ENCODE data around the gene MUC5B. TPM values are rescaled to one million over a fixed set of nuclear protein-coding genes. Genes with fewer than 3 reads are reported as not detected.

MUC5B gene
- total RNA-seq, 1 experiment from 2014 or later: 24.3 TPM

DNA sequence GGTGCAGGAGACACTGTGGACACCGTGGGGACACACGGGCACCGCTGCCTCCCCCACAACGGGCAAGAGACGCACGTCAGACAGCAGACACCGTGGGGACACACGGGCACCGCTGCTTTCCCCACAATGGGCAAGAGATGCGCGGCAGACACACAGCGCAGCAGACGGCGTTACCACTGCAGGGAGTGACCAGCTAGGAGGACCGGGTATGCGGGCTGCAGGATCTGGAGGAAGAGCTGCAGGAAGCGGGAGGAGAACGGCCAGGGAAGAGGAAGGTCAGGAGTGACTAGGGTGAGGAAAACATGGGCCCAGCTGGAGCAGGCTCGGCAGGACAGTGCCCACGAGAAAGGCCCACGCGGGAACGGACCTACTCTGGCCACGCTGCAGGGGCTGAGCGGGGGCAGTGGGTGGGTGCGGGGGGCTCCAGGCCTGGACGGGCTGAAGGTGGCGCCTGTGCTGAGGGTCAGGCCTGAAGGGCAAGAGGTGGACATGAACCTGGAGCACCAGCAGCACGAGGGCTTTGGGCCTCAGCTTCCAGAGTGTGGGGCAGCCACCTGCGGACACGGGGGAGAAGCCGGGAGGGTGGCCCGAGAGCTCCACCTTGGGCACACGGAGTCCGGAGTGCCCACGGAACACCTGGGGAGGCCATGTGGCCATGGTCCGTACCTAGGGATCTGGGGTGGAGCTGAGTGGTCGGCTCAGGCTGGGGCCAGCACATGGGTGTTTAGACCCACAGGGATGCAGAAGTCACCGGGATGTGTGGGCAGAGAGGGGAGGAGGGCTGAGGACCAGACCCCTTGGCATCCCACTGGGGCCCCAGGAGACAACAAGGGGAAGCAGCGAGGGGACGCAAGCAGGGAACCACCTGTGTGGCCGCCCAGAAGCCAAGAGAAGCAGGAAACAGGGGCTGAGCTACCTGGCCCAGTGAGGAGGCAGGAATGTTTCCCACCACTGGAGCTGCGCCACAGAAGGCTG lies 70.1 kb downstream of the MUC5B start:
- ChIA-PET CTCF (no interaction called here), POLR2A (ENCODE audit: unreplicated experiment) (no interaction called here)
- Histone ChIP-seq H2AFZ (ENCODE audit: low read length) (no peak overlapping the region), H3K9ac (ENCODE audit: low read length) (no peak overlapping the region), H3K79me2 (ENCODE audit: low read length) (peaks cover 16% of the 10 kb centered on the region), H3K36me3 (ENCODE audit: low read depth, low read length) (peaks cover 15% of the 10 kb centered on the region; the same call in 1 of the 2 replicates), H4K20me1 (ENCODE audit: low read length) (no peaks in the 10 kb centered on the region), H3K27ac (ENCODE audit: low read length) (no peak overlapping the region), H3K4me1 (ENCODE audit: insufficient read depth, low read length) (no peaks in the 10 kb centered on the region), H3K4me2 (ENCODE audit: low read length) (no peak overlapping the region), H3F3A (ENCODE audit: low read length, unreplicated experiment) (no peaks in the 10 kb centered on the region), H3K9me2 (replicated peaks; ENCODE audit: low read length) (no peaks in the 10 kb centered on the region), H3K27me3 (ENCODE audit: low read length) (no peaks in the 10 kb centered on the region), H3K9me3 (ENCODE audit: low read length) (no peaks in the 10 kb centered on the region), H3K4me3 (ENCODE audit: low read length) (no peak overlapping the region)
- no peak for DNase-seq
- intact Hi-C loops (cut with micrococcal nuclease): no loop called here
- no peak for ATAC-seq
- no peak for TF ChIP-seq EZH2phosphoT487 (IDR thresholded peaks at IDR 0.05; ENCODE audit: borderline replicate concordance, low read length)
- TF ChIP-seq EZH2 (IDR thresholded peaks at IDR 0.05; ENCODE audit: low read length, unreplicated experiment): no peak
- TF ChIP-seq, protein P1, sequence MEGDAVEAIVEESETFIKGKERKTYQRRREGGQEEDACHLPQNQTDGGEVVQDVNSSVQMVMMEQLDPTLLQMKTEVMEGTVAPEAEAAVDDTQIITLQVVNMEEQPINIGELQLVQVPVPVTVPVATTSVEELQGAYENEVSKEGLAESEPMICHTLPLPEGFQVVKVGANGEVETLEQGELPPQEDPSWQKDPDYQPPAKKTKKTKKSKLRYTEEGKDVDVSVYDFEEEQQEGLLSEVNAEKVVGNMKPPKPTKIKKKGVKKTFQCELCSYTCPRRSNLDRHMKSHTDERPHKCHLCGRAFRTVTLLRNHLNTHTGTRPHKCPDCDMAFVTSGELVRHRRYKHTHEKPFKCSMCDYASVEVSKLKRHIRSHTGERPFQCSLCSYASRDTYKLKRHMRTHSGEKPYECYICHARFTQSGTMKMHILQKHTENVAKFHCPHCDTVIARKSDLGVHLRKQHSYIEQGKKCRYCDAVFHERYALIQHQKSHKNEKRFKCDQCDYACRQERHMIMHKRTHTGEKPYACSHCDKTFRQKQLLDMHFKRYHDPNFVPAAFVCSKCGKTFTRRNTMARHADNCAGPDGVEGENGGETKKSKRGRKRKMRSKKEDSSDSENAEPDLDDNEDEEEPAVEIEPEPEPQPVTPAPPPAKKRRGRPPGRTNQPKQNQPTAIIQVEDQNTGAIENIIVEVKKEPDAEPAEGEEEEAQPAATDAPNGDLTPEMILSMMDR (conservative IDR thresholded peaks at IDR 0.05; ENCODE audit: low read depth, low read length): no peak
- BruUV-seq (replicated peaks): no TSS peak

DNA sequence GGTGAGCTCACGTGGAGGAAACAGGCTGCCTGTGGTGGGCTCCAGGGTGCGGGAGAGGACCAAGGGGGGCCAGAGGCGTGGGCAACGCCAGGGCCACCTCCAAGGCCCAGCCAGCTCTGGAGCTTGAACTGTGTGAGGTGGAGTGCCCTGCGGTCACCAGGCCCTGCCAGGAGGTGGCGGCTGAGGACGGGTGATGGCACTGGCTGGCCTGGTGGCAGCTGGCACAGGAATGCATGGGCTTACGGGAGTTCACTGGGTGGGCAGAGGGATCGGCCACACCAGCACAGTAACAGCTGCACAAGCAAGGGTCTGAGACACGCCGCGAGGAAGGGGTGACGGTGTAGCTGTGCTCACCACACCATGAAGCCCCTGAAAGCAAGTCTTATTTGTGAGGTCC lies 70.8 kb downstream of the MUC5B start:
- ATAC-seq (peak; percentile 75), DNase-seq (peak; percentile 27)
- H3K36me3 ChIP-seq (ENCODE audit: low read depth, low read length): peaks cover 11% of the 10 kb centered on the region; the same call in 1 of the 2 replicates
- ChIA-PET CTCF (no interaction called here), POLR2A (ENCODE audit: unreplicated experiment) (no interaction called here)
- no peaks in the 10 kb centered on the region for H3K27me3 ChIP-seq (ENCODE audit: low read length)
- H3K4me3 ChIP-seq (ENCODE audit: low read length): no peak overlapping the region
- peaks cover under 1% of the 10 kb centered on the region; the same call in 1 of the 2 replicates for H3K4me1 ChIP-seq (ENCODE audit: insufficient read depth, low read length)
- H3K79me2 ChIP-seq (ENCODE audit: low read length): peaks cover 23% of the 10 kb centered on the region
- no peaks in the 10 kb centered on the region for H3K9me3 ChIP-seq (ENCODE audit: low read length)
- TF ChIP-seq, protein P1 (conservative IDR thresholded peaks at IDR 0.05; ENCODE audit: low read depth, low read length): peak; percentile 58
- TF ChIP-seq EZH2phosphoT487 (IDR thresholded peaks at IDR 0.05; ENCODE audit: borderline replicate concordance, low read length): no peak
- H3K9me2 ChIP-seq (replicated peaks; ENCODE audit: low read length): no peaks in the 10 kb centered on the region
- BruUV-seq (replicated peaks): no TSS peak
- H3F3A ChIP-seq (ENCODE audit: low read length, unreplicated experiment): no peaks in the 10 kb centered on the region
- H3K27ac ChIP-seq (ENCODE audit: low read length): no peak overlapping the region
- intact Hi-C loops (cut with micrococcal nuclease): no loop called here
- no peak overlapping the region for H2AFZ ChIP-seq (ENCODE audit: low read length)
- no peak overlapping the region for H3K4me2 ChIP-seq (ENCODE audit: low read length)
- H4K20me1 ChIP-seq (ENCODE audit: low read length): peaks cover 3% of the 10 kb centered on the region; the same call in 1 of the 2 replicates
- no peak overlapping the region for H3K9ac ChIP-seq (ENCODE audit: low read length)

DNA sequence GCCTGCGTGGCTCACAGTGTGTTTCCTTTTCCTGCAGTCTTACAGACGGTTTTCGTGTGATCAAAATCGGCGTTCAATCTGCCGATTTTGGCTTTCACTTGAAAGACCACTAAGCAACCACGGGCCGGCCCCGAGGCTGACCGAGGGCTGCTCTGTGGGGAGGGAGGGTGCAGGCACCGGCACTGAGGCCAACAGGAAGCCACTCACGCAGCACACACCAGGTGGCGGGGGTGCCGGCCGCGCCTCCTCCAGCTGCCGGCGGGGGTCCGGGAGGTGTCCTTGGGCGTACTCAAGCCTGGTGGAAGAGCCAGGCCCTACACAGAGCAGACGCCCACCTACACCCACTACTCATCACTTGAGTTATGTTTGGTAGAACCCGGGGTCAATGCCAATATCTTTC lies 72.2 kb downstream of the MUC5B start:
- H3K9ac ChIP-seq (ENCODE audit: low read length): no peak overlapping the region
- H3F3A ChIP-seq (ENCODE audit: low read length, unreplicated experiment): no peaks in the 10 kb centered on the region
- H3K27ac ChIP-seq (ENCODE audit: low read length): no peak overlapping the region
- H3K9me3 ChIP-seq (ENCODE audit: low read length): no peaks in the 10 kb centered on the region
- DNase-seq: no peak
- ATAC-seq: no peak
- ChIA-PET CTCF (no interaction called here), POLR2A (ENCODE audit: unreplicated experiment) (no interaction called here)
- no peak overlapping the region for H3K4me2 ChIP-seq (ENCODE audit: low read length)
- no peaks in the 10 kb centered on the region for H3K9me2 ChIP-seq (replicated peaks; ENCODE audit: low read length)
- peaks cover under 1% of the 10 kb centered on the region; the same call in 1 of the 2 replicates for H3K36me3 ChIP-seq (ENCODE audit: low read depth, low read length)
- TF ChIP-seq, protein P1 (conservative IDR thresholded peaks at IDR 0.05; ENCODE audit: low read depth, low read length): no peak
- TF ChIP-seq EZH2 (IDR thresholded peaks at IDR 0.05; ENCODE audit: low read length, unreplicated experiment) (no peak), EZH2phosphoT487 (IDR thresholded peaks at IDR 0.05; ENCODE audit: borderline replicate concordance, low read length) (no peak)
- BruUV-seq (replicated peaks): no TSS peak
- H3K4me1 ChIP-seq (ENCODE audit: insufficient read depth, low read length): peaks cover 13% of the 10 kb centered on the region; the same call in 1 of the 2 replicates
- H2AFZ ChIP-seq (ENCODE audit: low read length): no peak overlapping the region
- peaks cover 6% of the 10 kb centered on the region; the same call in 1 of the 2 replicates for H4K20me1 ChIP-seq (ENCODE audit: low read length)
- H3K27me3 ChIP-seq (ENCODE audit: low read length): no peaks in the 10 kb centered on the region
- H3K4me3 ChIP-seq (ENCODE audit: low read length): no peak overlapping the region
- peaks cover 37% of the 10 kb centered on the region for H3K79me2 ChIP-seq (ENCODE audit: low read length)
- intact Hi-C loops (cut with micrococcal nuclease): no loop called here

Data from PC-3 (cell line).